Parathyroid adenoma (tissue), 2 donors: ENCODE measurements around the gene DUOX2.

Experiments
- H2AFZ ChIP-seq: fragments of 300-600 bp; sonication (generic); one replicate; pipeline ENCODE4 v1.7.0; 2017; ENCODE audit warnings: antibody characterized with exemption, mild to moderate bottlenecking
- H3K27ac ChIP-seq: fragments of 300-600 bp; sonication (generic); one replicate; pipeline ENCODE4 v1.7.0; 2017
- H3K27me3 ChIP-seq: fragments of 300-600 bp; sonication (generic); one replicate; pipeline ENCODE4 v1.7.0; 2017; ENCODE audit warnings: low read length; ENCODE audit not compliant: control insufficient read depth, insufficient read depth
- H3K36me3 ChIP-seq: fragments of 300-600 bp; sonication (generic); one replicate; pipeline ENCODE4 v1.7.0; 2017; ENCODE audit warnings: low read length; ENCODE audit not compliant: control insufficient read depth, insufficient read depth
- H3K4me1 ChIP-seq: fragments of 300-600 bp; sonication (generic); one replicate; pipeline ENCODE4 v1.7.0; 2017; ENCODE audit warnings: control low read depth
- H3K4me2 ChIP-seq: fragments of 300-600 bp; sonication (generic); one replicate; pipeline ENCODE4 v1.7.0; 2017; ENCODE audit warnings: low read length
- H3K4me3 ChIP-seq: fragments of 300-600 bp; sonication (generic); one replicate; pipeline ENCODE4 v1.7.0; 2017; ENCODE audit warnings: low read depth, low read length
- H3K79me2 ChIP-seq: fragments of 300-600 bp; sonication (generic); one replicate; pipeline ENCODE4 v1.7.0; 2017; ENCODE audit warnings: control low read depth
- H3K9ac ChIP-seq: fragments of 300-600 bp; sonication (generic); one replicate; pipeline ENCODE4 v1.7.0; 2017; ENCODE audit warnings: mild to moderate bottlenecking
- H3K9me3 ChIP-seq: fragments of 300-600 bp; sonication (generic); one replicate; pipeline ENCODE4 v1.7.0; 2017; ENCODE audit warnings: low read length; ENCODE audit not compliant: control insufficient read depth
- TF ChIP-seq, protein P1 (sequence below): fragments of 300-600 bp; sonication (generic); IDR thresholded peaks from one replicate; pipeline ENCODE4 v1.7.0; 2017; ENCODE audit warnings: antibody characterized with exemption, mild to moderate bottlenecking
- donor health status: primary hyperparathyroidism.

Gene DUOX2

GRCh38 chr15:45116006-45116481 lies 2.1 kb upstream of the DUOX2 start:
- H3K9me3 ChIP-seq = no peaks in the 10 kb centered on the region
- H3K4me2 ChIP-seq = no peak overlapping the region
- no peaks in the 10 kb centered on the region for H3K4me1 ChIP-seq
- H3K36me3 ChIP-seq = no peaks in the 10 kb centered on the region
- H3K4me3 ChIP-seq = no peak overlapping the region
- no peak overlapping the region for H3K9ac ChIP-seq
- no peak overlapping the region for H2AFZ ChIP-seq
- no peaks in the 10 kb centered on the region for H3K27me3 ChIP-seq
- no peaks in the 10 kb centered on the region for H3K79me2 ChIP-seq
- TF ChIP-seq, protein P1, sequence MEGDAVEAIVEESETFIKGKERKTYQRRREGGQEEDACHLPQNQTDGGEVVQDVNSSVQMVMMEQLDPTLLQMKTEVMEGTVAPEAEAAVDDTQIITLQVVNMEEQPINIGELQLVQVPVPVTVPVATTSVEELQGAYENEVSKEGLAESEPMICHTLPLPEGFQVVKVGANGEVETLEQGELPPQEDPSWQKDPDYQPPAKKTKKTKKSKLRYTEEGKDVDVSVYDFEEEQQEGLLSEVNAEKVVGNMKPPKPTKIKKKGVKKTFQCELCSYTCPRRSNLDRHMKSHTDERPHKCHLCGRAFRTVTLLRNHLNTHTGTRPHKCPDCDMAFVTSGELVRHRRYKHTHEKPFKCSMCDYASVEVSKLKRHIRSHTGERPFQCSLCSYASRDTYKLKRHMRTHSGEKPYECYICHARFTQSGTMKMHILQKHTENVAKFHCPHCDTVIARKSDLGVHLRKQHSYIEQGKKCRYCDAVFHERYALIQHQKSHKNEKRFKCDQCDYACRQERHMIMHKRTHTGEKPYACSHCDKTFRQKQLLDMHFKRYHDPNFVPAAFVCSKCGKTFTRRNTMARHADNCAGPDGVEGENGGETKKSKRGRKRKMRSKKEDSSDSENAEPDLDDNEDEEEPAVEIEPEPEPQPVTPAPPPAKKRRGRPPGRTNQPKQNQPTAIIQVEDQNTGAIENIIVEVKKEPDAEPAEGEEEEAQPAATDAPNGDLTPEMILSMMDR = no peak
- H3K27ac ChIP-seq = no peak overlapping the region

DNA sequence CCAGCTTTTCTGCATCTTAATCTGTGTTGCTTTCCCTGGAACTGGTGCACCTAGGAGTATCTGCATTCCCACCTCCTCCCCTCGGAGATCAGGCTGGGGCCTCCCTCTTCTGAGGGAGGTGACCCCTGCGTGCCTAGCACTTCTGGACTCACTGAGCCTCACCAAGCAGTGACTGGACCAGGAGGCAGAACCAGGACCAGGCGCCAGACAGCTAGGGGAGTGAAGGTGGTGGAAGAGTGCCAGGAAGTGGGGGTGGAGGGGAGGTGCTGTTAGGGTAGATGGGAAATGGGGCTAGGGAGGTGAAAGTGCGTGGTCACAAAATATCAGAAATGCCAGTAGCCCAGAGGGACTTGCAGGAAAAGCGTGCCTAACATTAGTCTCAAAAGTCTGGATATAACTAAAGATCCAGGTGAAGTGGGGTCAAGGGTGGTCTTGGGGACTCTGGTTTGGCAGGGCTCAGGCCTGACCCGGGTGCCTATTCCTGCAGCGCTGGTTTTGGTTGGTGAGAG lies 1.4 kb upstream of the DUOX2 start:
- H3K79me2 ChIP-seq = no peaks in the 10 kb centered on the region
- H3K9ac ChIP-seq = no peak overlapping the region
- no peaks in the 10 kb centered on the region for H3K27me3 ChIP-seq
- no peak overlapping the region for H3K4me3 ChIP-seq
- no peak overlapping the region for H3K4me2 ChIP-seq
- no peaks in the 10 kb centered on the region for H3K9me3 ChIP-seq
- TF ChIP-seq, protein P1 = no peak
- no peak overlapping the region for H3K27ac ChIP-seq
- H3K36me3 ChIP-seq = no peaks in the 10 kb centered on the region
- H3K4me1 ChIP-seq = no peaks in the 10 kb centered on the region
- H2AFZ ChIP-seq = no peak overlapping the region

- Histone ChIP-seq H3K9me3 (no peaks in the 10 kb centered on the region), H3K79me2 (no peaks in the 10 kb centered on the region), H2AFZ (no peak overlapping the region), H3K4me1 (no peaks in the 10 kb centered on the region), H3K4me3 (no peak overlapping the region), H3K27me3 (no peaks in the 10 kb centered on the region), H3K4me2 (no peak overlapping the region), H3K27ac (no peak overlapping the region), H3K36me3 (no peaks in the 10 kb centered on the region), H3K9ac (no peak overlapping the region)
- TF ChIP-seq, protein P1 = no peak
These were observed 746 bp upstream of the DUOX2 start for GRCh38 chr15:45114751-45115085.

DNA sequence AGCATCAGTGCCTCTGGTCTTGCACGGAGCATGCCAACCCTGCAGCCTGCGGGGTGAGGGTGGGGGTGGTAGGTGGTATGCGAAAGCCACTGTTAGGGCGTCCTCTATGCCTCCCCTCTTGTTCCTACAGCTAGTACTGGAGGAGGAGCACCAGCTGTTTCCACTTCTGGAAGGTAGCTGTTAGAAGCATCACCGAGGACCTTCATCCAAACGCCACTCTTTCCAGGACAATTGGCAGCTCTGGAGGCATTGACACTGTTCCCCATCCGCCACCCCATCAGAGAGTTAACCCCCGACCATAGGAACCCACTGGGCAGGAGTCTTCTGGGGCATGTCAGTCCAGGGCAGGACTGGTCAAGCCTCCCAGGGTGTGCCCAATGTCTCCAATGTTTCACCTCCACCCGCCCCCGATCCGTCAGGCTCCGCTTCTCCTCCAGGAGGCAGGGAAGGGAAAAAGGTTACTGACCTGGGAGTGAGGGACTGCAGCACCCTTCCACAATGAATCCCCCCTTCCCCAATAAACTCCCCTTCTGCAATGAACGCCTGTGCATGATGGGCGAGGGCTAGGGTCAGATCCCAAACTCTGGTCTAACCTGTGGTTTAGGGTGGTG lies 487 bp downstream of the DUOX2 start:
- no peak overlapping the region for H2AFZ ChIP-seq
- TF ChIP-seq, protein P1 = no peak
- H3K27ac ChIP-seq = no peak overlapping the region
- H3K79me2 ChIP-seq = no peaks in the 10 kb centered on the region
- H3K4me3 ChIP-seq = no peak overlapping the region
- H3K27me3 ChIP-seq = no peaks in the 10 kb centered on the region
- H3K36me3 ChIP-seq = no peaks in the 10 kb centered on the region
- no peak overlapping the region for H3K9ac ChIP-seq
- H3K4me1 ChIP-seq = no peaks in the 10 kb centered on the region
- no peaks in the 10 kb centered on the region for H3K9me3 ChIP-seq
- H3K4me2 ChIP-seq = no peak overlapping the region
